HG03354 (cell line): ENCODE data around the gene UBE3B.

Experiments
- ATAC-seq: cut with Tn5 transposase; IDR thresholded peaks from one replicate; pipeline ENCODE4 v1.9.1; 2021; ENCODE audit warnings: mild to moderate bottlenecking; ENCODE audit not compliant: unreplicated experiment, poor library complexity, severe bottlenecking

Gene UBE3B

GRCh38 chr12:109581856-109582255, 104.4 kb downstream of the UBE3B start:
- ATAC-seq: no peak

- no peak for ATAC-seq
Measured at GRCh38 chr12:109582636-109583035, 105.2 kb downstream of the UBE3B start.

GRCh38 chr12:109583733-109584132, 106.3 kb downstream of the UBE3B start:
- ATAC-seq: no peak
